Stimulated activated CD8-positive, alpha-beta memory T cell treated with anti-CD3 and anti-CD28 coated beads, Interleukin-15, amount 100 ng/mL, for 48 hours (primary cell): Measurements from ENCODE around the gene EYA2.

Source experiments
- DNase-seq, 2 donors: peaks; one replicate each; pipeline ENCODE4 v3.0.0-alpha.2; 2020; ENCODE audit warnings: low read depth in 2 of 2

The EYA2 gene

DNA sequence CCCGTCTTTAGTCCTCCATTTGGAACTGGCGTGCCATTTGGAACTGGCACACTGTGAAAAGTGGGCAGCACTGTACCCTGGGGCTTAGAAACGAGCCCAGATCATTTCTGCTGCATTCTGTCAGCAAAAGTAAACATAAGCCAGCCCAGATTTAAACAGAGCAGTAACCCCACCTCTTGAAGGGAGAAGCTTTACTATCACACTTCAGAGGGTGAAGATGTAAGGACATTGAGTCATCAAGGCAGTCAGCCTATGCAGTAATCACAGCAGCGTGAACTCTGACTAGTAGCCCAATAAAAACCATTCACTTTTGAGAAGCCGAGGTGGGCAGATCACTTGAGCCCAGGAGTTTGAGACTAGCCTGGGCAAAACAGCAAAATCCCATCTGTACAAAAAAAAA lies 216.9 kb downstream of the EYA2 start:
- no peak for DNase-seq

- DNase-seq: no peak
Measured at GRCh38 chr20:47113362-47114109, 218.9 kb downstream of the EYA2 start.

GRCh38 chr20:47115694-47116093 lies 221.1 kb downstream of the EYA2 start:
- DNase-seq: no peak

DNA sequence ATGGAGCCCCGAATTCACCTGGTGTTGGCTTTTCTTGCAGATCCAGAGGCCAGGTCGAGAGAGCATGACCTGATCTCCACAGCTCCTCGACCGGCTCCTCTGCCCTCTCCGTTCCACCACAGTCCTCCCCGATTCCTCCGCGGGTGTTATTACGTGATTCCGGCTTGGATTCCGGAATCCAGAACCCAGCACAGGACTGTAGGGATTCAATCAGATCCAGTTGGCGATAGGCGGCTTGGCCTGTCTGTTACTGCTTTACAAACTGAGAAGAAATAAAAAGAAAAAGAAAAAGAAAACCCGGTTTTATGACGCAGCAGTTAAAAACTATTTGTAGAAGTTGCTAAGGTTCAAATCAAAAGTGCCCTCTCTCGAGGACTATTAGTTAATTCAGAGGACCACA lies 222.7 kb downstream of the EYA2 start:
- DNase-seq: no peak

- no peak for DNase-seq
Measured at GRCh38 chr20:47117773-47118172, 223.1 kb downstream of the EYA2 start.

- DNase-seq: no peak
Measured at GRCh38 chr20:47118206-47118605, 223.6 kb downstream of the EYA2 start.

GRCh38 chr20:47118641-47119040 lies 224.0 kb downstream of the EYA2 start:
- no peak for DNase-seq

- no peak for DNase-seq
Measured at GRCh38 chr20:47120346-47120936, 225.8 kb downstream of the EYA2 start.

- DNase-seq: no peak
Measured at GRCh38 chr20:47122560-47122959, 227.9 kb downstream of the EYA2 start.

- DNase-seq: no peak
Measured at GRCh38 chr20:47124181-47124717, 229.6 kb downstream of the EYA2 start.

DNA sequence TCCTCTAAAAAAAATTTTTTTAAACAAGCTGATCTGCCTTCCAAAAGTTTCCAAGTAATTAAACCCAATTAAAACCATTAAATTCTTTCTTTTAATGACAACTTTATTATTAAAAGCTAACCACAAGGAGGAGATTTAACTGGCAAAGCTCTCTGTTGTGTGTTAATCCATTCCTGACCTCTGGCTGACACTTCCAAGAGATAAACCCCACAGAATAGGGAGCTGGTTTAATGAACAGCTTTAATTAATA lies 230.8 kb downstream of the EYA2 start:
- DNase-seq: no peak

GRCh38 chr20:47125758-47126591 lies 231.3 kb downstream of the EYA2 start:
- DNase-seq: no peak

DNA sequence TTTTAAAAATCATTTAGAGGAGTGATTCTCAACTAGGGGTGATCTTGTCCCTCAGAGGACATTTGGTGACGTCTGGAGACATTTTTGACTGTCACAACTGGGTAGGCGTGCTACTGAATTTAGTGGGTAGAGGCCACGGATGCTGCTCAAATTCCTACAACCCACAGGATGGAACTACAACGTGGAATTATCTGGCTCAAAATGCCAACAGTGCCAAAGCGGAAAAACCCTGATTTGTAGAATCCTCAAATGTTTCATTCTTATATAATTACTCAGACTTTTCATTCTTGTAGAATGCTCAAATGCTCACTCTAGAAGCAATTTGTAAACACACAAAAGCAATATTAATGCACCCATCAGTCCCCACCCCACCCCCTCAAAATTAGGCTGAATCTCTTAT lies 232.1 kb downstream of the EYA2 start:
- no peak for DNase-seq

- no peak for DNase-seq
Measured at GRCh38 chr20:47127546-47127945, 232.9 kb downstream of the EYA2 start.

DNA sequence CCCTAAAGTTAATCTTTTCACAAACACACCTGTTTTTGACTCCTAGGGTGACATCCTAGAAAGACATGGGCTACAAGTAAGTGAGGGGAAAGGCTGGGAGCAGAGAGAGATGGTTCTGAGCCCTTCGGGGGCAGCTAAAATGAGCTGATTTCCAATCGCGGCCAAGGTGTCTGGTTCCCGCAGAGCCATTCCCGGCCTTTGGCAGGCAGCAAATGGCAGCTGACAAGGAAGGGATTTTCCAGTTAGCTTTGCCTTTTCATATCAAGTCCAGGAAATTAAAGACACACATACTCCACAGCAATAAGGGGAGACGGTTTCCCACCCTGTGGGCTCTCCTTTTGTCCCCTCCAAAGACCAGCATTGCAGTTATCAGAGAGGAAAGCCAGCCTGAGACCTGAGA lies 233.4 kb downstream of the EYA2 start:
- no peak for DNase-seq

- DNase-seq: no peak
Measured at GRCh38 chr20:47129306-47129705, 234.7 kb downstream of the EYA2 start.

DNA sequence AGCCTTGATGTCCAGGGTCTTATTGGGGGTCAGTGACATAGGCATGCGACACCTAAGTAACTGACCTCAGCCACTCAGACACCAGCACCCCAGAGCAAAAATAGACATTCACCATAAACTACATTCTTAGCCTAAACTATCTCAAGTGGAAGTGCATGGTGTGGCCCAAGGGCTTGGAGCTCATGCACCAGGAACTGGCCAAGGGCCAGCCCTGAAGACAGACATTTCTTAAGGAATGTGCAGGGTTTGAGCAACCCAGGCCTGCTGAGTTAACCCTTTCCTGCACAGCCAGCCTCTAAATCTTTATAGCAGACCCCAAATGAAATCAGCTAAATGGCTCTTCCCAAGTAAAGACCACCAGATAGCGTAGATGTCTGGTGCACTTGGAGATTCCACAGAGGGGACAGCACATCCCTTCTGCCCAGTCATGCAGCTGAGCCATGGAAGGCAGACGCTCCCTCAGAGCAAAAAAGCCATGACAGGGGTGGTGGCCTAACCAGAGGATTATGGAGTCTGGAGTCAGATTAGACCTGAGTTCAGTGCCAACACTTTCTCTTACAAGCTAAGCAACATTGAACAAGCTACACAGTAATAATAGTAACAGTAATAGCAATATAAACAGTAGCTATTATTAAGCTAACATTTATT lies 239.3 kb downstream of the EYA2 start:
- no peak for DNase-seq

- no peak for DNase-seq
Measured at GRCh38 chr20:47136782-47137181, 242.1 kb downstream of the EYA2 start.

DNA sequence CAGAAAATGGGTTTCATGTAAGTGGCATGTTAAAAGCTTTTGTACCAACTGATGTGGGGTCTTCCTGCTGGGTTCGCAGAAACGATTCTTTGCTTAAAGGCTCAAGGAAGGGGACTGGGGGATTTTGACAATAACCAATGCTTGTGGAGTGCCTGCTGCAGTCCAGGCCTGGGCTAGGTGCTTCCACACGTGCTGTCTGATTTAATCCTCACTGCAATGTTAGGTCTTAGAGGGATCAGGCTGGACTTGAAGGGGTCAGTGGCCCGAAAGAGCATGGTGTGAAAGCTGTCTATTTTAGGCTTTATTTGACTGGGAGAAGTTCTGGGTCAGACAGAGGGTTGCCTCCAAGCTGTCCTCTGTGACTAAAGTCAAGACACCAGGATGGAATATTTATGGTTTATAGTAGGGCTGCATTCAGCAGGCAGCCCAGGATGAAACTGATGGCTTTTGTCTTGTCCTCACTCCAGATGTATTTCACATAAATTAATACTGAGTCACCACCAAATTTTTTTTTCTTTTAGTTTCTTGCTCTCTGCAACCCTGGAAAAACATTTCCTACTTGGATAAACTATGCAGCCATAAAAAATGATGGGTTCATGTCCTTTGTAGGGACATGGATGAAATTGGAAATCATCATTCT lies 242.7 kb downstream of the EYA2 start:
- no peak for DNase-seq

DNA sequence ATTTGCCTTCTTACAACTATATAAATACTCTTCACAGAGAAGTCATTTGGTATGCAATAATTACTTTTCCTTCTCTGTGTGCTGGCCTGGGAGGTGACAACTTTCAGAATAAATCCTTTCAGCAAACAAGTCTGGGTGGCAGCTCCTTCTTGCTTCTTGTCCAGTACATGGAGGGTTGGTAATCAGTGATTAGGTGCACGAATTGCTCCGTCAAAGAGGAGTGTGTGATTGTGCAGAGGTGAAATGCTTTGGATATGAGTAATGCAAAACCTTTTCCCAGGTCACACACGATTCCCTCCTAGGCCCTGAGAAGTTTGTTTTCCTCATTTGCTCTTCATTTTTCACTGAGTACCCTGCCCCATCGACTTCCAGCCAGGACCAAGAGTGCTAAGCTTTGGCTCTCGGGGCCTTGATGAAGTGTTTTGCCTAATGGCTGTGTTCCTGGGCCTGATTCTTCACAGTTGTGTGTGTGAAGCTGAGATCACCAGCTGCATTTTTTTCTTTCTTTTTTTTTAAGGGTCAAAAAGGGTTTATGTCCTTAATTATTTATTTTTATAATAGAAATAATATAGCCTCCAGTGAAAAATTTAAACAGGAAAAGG lies 245.4 kb downstream of the EYA2 start:
- no peak for DNase-seq

- DNase-seq: no peak
Measured at GRCh38 chr20:47141350-47141921, 246.8 kb downstream of the EYA2 start.
